Epithelial cell of proximal tubule (primary cell): ENCODE results near the gene GXYLT1. TPM values are rescaled to one million over a fixed set of nuclear protein-coding genes. Genes with fewer than 3 reads are reported as not detected.

Experiments used
- DNase-seq: peaks from one replicate; pipeline ENCODE4 v3.0.0-alpha.2; 2011; ENCODE audit warnings: low read depth
- H3K4me3 ChIP-seq: 2 replicates; pipeline ENCODE4 v1.5.1; 2011; ENCODE audit warnings: low read depth, mild to moderate bottlenecking, low read length
- total RNA-seq: library from RNA; depleted of rRNA; stranded (reverse); fragments of >200 nt; gene quantifications from 2 replicates; pipeline ENCODE4 v1.2.3, GENCODE V29; 2015
- TF ChIP-seq, protein P1 (sequence below): conservative IDR thresholded peaks from 2 replicates; pipeline ENCODE4 v1.5.1; 2012; ENCODE audit warnings: low read depth, mild to moderate bottlenecking, low read length

The GXYLT1 gene
- total RNA-seq, 1 donor from 2014 or later = 9.6 TPM

DNA sequence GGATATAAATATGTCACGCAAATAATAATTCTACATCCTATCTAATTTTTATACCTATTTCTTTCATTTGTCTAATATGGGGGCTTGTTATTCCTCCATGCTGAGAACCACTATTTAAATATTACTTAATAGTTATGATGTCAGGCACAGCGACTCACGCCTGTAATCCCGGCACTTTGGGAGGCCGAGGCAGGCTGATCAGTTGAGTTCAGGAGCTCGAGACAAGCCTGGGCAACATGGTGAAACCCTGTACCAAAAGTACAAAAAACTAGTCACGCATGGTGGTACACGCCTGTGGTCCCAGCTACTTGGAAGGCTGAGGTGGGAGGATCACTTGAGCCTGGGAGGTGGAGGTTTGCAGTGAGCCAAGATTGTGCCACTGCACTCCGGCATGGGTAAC lies 45.2 kb downstream of the GXYLT1 start:
- H3K4me3 ChIP-seq = no peak overlapping the region
- TF ChIP-seq, protein P1, sequence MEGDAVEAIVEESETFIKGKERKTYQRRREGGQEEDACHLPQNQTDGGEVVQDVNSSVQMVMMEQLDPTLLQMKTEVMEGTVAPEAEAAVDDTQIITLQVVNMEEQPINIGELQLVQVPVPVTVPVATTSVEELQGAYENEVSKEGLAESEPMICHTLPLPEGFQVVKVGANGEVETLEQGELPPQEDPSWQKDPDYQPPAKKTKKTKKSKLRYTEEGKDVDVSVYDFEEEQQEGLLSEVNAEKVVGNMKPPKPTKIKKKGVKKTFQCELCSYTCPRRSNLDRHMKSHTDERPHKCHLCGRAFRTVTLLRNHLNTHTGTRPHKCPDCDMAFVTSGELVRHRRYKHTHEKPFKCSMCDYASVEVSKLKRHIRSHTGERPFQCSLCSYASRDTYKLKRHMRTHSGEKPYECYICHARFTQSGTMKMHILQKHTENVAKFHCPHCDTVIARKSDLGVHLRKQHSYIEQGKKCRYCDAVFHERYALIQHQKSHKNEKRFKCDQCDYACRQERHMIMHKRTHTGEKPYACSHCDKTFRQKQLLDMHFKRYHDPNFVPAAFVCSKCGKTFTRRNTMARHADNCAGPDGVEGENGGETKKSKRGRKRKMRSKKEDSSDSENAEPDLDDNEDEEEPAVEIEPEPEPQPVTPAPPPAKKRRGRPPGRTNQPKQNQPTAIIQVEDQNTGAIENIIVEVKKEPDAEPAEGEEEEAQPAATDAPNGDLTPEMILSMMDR = no peak
- DNase-seq = no peak

DNA sequence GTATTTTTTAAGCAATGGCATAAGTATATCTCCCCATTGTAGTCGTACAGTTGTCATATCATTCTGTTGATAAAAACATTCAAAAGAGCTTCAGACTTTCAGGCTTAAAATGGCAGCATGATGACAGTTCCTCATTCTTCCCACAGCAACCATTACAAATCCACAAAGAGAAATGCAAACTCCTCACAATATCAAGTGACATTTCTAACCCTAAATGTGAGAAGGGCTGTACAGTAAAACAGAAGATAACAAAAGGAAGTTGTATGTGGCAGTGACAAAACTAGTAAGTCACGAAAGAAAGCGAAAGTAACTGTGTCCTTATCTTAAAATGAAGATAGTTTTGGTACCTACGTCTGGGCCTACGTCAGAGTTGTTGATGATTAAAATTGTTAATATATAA lies 46.7 kb downstream of the GXYLT1 start:
- TF ChIP-seq, protein P1 = no peak
- H3K4me3 ChIP-seq = no peak overlapping the region
- DNase-seq = no peak

DNA sequence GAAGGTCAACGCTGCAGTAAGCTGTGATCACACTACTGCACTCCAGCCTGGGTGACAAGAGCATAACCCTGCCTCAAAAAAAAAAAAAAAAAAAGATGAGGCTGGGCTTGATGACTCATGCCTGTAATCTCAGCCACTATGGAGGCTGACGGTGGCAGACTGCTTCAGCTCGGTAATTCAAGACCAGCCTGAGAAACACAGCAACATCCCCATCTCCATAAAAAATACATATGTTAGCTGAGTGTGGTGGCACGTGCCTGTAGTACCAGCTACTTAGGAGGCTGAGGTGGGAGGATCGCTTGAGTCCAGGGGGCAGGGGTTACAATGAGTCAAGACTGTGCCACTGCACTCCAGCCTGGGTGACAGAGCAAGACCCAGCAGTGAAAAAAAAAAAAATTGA lies 50.4 kb downstream of the GXYLT1 start:
- no peak overlapping the region for H3K4me3 ChIP-seq
- TF ChIP-seq, protein P1 = no peak
- no peak for DNase-seq

DNA sequence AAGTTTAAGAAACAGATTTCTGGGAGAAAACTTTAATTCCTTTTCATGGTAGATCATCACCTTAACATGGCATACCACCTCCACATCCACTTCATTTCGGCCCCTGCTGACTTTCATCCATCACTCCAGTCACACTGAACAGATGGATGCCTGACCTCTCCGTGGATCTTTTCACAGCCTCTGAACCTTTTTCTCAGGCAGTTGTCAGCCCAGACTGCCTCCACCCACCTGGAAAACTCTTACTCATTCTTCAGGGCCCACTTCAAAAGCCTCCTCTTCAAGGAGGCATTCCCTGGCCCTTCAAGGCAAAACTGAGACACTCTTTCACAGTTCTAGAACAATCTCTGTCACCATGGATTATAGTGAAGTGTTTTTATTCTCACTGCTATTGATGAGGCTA lies 52.9 kb downstream of the GXYLT1 start:
- no peak overlapping the region for H3K4me3 ChIP-seq
- TF ChIP-seq, protein P1 = no peak
- no peak for DNase-seq

DNA sequence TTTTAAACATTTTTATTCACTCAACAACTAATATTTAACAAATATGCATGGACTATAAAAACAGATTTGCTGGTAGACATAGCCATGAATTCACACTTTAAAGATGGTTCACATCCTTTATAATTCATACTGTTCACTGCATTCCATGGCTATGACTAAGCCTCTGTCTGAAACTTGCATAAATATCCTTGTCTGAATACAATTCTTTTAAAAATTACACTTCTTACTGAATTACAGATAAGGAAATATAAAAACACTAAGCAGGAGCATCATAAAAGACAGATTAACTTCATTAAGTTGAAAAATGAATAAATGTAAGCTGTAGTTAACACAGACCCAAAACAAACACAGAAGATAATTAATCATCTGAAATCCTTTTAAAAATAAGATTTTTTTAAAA lies 53.8 kb downstream of the GXYLT1 start:
- no peak overlapping the region for H3K4me3 ChIP-seq
- TF ChIP-seq, protein P1 = no peak
- no peak for DNase-seq

DNA sequence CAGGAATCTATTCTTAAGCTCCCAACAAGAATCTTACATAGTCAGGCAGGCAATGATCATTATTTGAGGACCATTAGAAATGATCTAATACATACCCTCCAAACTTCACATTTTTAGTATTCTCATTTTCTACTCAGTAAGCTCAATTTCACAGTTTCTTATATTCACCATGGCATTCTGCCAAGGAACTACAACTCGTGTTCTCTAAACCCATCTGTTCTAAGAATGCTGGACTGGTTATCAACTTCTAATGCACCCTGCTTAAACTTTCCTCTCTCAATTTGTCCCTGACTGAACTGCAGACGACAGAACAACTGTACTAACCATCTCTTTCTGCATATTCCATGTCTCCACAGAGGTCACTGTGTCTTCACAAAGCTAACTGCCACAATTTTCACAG lies 58.6 kb downstream of the GXYLT1 start:
- TF ChIP-seq, protein P1 = no peak
- DNase-seq = no peak
- no peak overlapping the region for H3K4me3 ChIP-seq

DNA sequence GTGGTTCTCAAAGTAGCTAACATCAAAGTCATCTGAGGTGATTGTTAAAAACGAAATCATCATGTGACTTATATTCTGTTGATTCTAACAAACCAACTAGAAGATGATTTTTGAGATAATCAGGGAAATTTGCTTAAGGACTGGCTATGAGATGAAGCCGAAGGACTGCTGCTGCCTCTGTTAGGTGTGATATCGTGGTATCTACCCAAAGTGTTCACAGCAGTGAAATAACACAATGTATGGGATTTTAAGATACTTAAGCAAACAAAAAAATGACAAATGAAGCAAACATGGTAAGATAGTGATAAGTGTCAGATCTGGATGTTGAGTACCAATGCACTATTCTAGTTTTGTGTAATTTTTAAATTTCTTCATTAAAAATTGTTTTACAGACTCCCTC lies 59.1 kb downstream of the GXYLT1 start:
- no peak for DNase-seq
- no peak overlapping the region for H3K4me3 ChIP-seq
- TF ChIP-seq, protein P1 = no peak
